ENCODE results near the gene PLXNA2.

Gene PLXNA2

GRCh38 chr1:208059409-208060001 is 184.7 kb downstream of the PLXNA2 start:
- no peak for DNase-seq

DNA sequence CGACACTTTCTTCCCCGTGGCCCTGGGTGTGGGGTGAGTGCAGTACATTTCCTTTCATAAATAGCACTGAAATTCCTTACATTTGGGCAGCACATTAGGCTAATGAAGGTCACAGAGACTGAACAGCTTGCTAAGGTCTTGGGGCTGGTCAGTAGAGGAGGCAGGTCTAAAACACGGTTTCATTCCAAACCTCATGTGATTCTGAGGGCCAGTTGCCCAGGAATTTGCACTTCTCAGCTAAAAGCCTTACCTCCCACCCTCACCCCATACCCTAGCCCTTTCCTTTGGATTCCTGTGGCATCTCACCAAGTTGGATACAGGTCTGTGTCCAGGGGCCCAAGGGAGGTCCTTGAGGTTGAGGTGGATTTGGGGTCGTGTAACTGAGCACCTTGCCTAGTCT is 185.4 kb downstream of the PLXNA2 start:
- no peak for DNase-seq

DNA sequence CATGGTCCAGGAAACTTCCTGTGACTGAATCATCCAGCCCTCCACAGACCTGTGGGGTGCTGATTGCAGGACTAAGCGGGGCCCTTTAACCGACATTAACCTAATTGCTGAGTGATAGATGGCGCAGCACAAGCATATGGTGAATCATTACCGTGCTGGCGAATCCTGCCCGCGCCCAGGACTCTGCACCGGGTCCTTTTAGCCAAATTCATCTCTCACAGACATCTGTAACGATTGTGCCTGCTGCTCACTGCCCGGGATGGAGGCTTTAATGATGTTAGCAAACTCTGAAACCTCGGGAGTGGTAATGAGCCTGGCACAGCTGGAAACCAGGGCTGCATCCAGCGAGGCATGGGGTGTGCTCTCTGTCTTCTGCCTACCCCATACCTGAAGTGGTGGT is 185.9 kb downstream of the PLXNA2 start:
- DNase-seq = no peak

- no peak for DNase-seq
Observed at GRCh38 chr1:208057056-208057455, 187.1 kb downstream of the PLXNA2 start.

- no peak for DNase-seq
Observed at GRCh38 chr1:208055535-208055934, 188.6 kb downstream of the PLXNA2 start.

DNA sequence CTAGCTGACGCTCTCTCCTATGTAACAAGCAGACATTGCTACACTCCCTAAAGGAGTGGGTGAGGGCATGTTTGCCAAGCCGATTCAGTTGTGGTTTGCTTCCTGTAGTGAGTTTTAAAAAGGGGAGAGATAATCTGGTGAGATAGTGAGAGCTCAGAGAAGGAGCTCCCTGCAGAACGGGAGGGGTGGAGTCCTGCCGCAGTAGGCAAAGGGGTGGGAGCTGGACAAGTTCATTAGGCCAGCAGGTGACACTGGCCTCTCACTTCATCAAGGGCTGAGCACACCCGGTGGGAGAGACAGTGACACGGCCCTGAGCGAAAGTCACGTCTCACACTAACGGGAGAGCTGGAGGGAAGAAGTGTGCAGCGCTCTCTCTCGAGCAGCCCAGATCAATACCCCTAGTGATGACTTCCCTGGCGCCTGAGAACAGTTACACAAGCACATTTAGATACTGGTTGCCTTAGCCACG is 189.2 kb downstream of the PLXNA2 start:
- no peak for DNase-seq

- no peak for DNase-seq
Observed at GRCh38 chr1:208054485-208054884, 189.7 kb downstream of the PLXNA2 start.

DNA sequence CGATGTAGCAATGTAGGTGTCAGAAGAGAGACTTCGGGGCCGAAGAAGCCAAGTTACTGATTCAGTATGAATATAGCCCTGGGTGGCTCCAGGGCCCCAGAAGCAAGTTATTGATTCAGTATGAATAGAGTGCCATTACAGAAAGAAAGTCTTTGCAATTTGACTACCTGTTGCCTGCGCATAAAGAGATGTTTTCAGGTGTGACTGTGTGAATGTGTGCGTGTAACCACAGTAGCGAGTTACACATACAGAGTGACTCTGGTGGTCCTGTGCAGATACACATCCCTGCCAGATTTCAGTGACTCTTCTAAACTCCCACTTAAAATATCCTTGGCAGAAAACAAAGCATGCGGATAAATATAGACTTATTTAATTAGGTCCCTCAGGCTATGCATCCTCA is 190.5 kb downstream of the PLXNA2 start:
- no peak for DNase-seq

- DNase-seq = no peak
Observed at GRCh38 chr1:208052926-208053407, 191.2 kb downstream of the PLXNA2 start.

- DNase-seq = no peak
Observed at GRCh38 chr1:208052135-208052534, 192.0 kb downstream of the PLXNA2 start.

DNA sequence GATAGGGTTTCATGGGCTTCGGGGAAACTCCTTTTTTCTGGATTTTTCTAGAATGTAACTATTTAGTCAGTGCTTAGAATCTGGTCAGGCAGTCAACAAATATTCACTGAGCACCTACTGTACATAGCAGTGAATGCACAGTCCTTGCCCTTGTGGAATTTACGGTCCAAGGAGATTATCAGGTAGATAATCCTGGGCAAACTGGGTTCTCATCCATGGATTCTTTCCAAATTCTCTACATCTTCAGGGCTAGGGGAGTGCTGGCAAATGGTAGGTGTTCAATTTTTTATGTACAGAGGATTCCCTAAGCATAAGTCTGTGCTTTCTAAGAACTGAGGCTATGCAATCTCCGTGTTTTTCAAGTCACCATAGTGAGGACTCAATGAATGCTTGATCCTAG is 192.5 kb downstream of the PLXNA2 start:
- no peak for DNase-seq

- no peak for DNase-seq
Observed at GRCh38 chr1:208048904-208049303, 195.3 kb downstream of the PLXNA2 start.

GRCh38 chr1:208047975-208048374 is 196.2 kb downstream of the PLXNA2 start:
- DNase-seq = no peak

DNA sequence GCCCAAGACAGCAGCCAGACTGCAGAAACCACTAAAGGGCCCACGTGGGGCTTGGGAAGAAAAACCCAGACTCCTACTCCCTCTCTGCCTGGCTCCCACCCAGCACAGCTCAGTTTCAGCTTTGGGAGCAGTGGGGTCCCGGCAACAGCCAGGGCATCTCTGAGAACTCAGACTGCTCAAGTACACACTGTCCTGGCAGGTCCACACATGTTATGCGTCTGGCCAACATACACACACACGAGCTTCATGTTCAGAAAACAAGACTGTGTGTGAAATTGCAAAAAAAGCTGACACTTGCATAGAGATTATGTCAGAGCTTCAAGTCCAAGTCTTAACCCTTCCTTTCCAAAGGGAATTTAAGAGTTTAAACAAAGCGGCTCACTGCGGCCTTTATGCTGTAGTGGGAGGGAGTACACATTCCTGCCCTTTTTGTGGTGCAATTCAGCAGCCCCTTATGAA is 196.7 kb downstream of the PLXNA2 start:
- no peak for DNase-seq

- no peak for DNase-seq
Observed at GRCh38 chr1:208045463-208046260, 198.5 kb downstream of the PLXNA2 start.

DNA sequence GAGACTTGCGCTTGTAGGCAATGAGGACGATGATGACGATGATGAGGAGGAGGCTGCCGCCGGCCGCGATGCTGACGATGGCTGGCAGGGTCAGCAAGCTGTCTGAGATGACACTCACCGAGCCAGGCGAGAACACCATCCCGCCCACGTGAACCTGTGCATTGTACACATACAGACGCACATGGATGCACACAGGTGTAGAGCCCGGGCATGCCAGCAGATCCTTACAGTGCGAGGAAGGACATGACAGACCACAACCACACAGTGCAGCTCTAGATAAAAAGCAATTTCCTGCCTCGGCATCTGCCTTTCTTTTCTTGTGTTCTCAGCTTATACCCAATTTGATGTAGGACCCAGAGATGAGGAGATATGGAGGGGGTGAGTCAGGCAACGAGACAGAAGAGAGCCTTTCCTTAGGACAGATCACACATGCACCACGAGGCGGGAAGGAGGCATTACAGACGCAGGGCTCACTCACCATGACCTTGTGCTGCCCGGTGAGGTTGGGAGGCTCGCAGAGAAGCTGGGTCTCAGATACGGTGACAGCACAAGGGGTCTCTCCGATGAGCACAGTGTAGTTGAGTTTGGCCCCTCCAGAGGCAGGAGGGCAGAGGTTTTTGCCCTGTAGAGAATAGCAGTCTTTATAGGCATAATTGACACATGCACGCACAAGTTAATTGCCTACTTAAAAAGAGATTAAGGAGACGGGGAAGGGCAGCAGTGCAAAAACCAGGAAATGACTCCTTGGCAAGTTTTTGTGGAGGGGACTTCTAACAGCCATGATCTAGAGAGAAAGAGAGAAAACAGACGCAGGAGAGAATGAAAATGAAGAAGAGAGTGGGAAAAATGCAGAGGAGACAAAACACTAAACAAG is 199.4 kb downstream of the PLXNA2 start:
- no peak for DNase-seq

DNA sequence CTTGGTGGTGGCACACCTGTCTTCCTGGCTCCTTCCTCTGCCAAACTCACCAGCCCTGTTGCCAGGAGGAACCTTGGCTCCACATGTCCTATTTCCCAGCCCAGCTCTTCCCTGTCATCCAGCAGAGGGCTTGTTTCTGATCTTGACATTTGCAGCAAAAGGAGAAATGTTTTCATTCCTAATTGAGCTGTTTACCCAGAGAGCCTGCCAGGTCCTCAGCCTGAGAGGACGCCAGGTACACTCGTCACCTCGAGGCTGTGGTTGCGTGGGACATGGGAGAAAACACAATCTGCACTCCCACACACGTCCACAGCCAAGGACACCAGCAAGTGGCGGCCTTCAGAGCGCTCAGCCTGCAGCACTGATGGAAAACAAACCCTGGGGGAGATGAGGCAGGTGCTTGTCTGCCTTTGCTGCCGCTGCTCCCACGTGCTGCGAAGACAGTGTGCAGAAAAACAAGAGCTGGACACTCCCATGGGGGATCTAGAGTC is 200.4 kb downstream of the PLXNA2 start:
- DNase-seq = no peak

DNA sequence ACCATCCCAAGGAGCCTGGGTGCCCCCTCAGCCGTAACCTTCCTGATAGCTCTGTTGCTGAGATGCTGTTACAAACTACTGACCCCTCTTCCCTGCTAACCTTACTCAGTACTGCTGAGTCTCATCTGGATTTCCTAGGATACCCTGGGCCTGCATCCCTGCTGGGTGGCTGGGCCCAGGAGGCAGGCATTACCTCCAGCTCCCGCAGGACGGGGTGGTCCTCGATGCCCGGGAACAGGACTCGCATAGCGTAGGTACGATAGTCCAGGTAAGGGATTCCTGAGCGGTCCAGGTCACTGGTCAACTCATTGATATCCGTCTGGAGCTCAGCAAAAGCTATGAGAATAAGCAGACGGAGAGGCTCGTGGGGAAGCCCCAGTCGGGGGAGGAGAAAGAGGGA is 201.3 kb downstream of the PLXNA2 start:
- no peak for DNase-seq

DNA sequence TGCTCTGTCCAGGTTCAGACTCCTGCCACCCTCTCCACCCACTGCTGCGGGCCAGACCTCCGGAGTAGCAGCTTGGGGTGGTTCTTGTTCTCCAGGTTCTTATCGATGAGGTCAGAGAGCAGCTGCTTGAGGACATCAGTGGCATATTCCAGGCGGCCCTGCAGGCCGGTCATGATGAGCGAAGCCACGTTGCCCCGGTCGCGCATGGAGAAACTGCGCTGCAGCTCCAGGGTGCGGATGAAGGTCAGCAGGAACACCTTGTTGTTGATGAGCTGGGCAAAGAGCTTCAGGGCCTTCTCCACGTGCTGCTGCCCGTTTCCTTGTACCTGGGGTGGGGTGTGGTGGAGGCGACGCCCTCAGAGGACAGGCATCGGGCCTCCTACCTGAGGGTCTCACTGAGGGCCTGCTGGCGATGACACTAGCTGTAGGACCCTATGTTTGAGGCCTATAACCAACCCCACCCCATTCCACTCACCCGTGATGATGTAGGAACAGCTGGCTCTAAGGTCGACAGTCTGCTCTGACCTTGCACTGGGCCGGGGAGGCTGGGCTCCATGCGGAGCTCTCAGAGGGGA is 202.1 kb downstream of the PLXNA2 start:
- DNase-seq = no peak

GRCh38 chr1:208041505-208041904 is 202.7 kb downstream of the PLXNA2 start:
- no peak for DNase-seq

DNA sequence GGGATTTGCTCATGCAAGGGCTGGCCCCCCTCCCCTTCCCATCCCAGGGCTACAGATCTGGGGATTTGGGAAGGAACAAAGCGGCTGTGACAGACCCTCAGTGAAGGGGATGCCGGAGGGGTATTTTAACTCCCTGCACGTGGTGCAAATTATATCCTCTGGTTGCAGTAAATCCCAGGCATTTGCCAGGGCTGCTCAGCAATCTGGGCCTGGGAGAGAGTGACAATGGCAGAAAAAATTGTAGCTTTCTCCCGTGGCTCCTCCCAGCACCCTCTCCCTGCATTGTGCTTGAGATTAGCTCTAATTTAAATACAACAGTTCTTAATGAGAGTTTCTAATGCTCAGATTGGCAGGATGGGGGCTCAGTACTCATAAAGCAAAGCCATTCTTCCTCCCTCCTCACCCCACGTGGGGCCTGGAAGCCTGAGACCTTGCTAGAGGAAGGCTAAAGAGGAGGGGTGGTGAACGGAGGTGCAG is 203.3 kb downstream of the PLXNA2 start:
- DNase-seq = peak; percentile 68

DNA sequence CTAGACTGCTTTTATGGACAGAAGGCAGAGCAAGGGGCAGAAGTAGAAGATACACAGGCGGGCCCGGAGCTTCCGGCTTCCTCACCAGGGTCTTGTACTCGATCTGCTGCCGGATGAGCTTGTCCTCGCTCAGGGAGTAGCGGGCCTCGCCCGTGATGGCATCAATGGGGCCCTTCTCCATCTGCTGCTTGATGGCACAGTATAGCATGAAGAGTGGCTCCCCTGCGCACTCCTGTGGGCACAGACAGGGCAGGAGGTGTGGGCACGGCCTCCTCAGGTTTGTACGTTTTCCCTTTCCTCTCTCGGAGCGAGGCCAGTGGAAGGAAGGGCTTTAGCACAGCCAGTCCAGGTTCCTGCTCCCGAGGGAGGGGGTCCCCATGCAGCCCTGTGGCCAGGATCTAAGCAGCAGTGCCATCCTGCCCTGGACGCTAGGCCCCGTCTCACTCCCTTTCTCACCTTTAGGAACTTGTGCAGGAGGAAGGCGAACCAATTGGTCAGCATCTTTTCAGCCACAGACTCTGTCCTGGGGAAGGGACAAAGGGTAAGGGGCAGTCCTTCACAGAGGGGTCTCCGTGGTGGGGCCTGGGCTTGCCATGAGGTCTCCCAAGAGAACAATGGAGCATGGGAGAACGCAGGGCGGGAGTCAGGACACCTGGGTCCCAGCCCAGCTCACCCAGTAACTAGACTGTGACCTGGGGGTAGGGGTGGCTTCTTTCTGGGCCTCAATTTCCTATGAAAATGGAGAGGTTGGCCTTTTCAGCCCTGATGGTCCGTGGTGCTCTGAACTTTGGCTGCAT is 204.4 kb downstream of the PLXNA2 start:
- no peak for DNase-seq
